Activated CD4-positive, alpha-beta T cell treated with anti-CD3 and anti-CD28 coated beads for 24 hours (primary cell): ENCODE data around the gene DNAJA1.
"Not testable (repeated sequence)": the region's sequence is repeated elsewhere in the genome, so short reads cannot be mapped to it uniquely, and the experiment has no call there.

Experiments used
- DNase-seq, 2 donors: peaks; one replicate each; pipeline ENCODE4 v3.0.0-alpha.2; 2020; ENCODE audit warnings: low read depth in 2 of 2

The DNAJA1 gene

DNA sequence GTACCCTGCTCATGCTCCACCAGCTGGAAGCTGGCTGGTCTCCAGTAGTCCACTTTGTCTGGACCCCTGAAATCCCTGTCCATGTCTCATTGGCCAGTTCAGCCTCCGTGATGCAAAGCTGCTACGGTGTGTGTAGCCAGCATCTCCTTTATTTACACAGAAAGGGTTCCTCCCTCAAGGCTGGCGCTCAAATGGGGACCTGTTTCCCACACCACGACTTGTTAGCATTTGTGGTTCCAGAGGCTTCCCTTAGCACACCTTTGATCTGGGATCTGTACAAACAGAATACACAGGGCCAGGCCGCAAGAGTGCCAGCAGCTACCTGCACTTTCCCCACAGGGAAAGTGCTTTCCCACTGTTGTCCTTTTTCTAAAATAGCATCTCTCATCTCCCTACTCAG, 57.1 kb downstream of the DNAJA1 start:
- no peak for DNase-seq

DNA sequence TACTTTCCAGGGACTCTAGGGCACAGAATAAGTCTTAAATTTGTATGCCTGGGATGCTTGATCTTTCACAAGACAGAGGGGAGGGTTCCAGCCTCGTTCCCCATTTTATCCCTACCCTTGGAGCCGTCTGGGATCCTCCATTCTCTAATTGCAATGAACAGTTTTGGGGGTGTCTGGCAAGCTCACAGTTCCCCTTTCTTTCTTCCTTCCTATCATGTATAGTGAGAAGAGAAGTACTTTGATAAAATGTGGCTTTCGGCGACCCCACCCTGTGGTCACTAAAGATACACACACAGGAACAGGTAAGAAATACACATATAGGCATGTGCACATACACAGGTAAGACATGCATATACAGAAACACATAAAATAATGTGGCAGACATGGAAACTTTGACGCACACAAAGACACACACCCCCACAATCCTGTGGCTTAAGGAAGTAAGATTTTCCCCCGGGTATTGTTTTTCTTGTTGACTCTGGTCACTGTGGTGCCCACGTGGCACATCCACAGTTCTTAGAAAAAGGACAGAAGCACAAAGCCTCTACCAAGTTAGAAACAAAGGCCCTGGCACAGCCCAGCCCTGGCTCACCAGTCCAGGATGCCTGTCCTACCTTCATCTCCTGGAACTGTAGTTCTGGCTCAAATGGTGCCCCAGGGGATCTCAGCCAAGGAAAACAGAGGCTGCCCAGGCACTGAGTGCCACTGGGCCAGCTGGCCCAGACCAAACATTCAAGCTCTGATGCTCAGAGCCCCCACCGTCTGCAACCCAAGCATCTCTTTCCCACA, 57.7 kb downstream of the DNAJA1 start:
- no peak for DNase-seq

DNA sequence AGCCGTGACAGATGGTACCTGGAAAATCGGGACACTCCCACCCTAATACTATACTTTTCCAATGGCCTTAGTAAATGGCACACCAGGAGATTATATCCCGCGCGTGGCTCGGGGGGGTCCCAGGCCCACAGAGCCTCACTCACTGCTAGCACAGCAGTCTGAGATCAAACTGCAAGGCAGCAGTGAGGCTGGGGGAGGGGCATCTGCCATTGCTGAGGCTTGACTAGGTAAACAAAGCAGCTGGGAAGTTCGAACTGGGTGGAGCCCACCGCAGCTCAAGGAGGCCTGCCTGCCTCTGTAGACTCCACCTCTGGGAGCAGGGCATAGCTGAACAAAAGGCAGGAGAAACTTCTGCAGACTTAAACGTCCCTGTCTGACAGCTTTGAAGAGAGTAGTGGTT, 60.6 kb downstream of the DNAJA1 start:
- not testable (repeated sequence) for DNase-seq
